Measurements from ENCODE around the gene RASGRP1.

DNA sequence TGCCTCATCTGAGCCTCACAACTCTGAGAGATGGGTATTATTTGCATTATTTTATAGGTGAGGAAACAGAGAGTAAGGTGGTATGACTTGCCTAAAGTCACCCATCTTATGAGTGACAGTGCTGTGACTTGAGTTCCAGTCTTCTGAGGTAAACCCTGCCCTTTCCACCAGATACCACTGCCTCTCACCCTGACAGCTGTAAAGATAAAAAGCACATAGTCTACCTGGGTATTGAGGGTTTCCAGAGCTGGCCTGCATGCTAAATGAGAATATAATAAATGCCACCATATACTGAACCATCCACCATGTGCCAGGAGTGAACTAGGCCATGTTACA lies 25.6 kb downstream of the RASGRP1 start:
- TF ChIP-seq CTCF (IDR thresholded peaks at IDR 0.05) (no peak), POLR2A (IDR thresholded peaks at IDR 0.05) (no peak)
